Stimulated activated CD4-positive, alpha-beta T cell treated with anti-CD3 and anti-CD28 coated beads, Interleukin-4, amount 100 ng/mL, for 24 hours (primary cell): ENCODE results near the gene SLC12A7.
"Not testable (repeated sequence)": the region's sequence is repeated elsewhere in the genome, so short reads cannot be mapped to it uniquely, and the experiment has no call there.

Source experiments
- DNase-seq: peaks from one replicate; pipeline ENCODE4 v3.0.0-alpha.2; 2020

SLC12A7 gene

GRCh38 chr5:1109542-1110306, 2.1 kb downstream of the SLC12A7 start:
- DNase-seq = no peak

GRCh38 chr5:1108865-1109174, 3.0 kb downstream of the SLC12A7 start:
- DNase-seq = no peak

- DNase-seq = no peak
Measured at GRCh38 chr5:1108023-1108864, 3.6 kb downstream of the SLC12A7 start.

GRCh38 chr5:1107167-1108022, 4.5 kb downstream of the SLC12A7 start:
- DNase-seq = no peak

GRCh38 chr5:1106385-1107166, 5.3 kb downstream of the SLC12A7 start:
- DNase-seq = peak; percentile 17

- peak; percentile 39 for DNase-seq
Measured at GRCh38 chr5:1105350-1106265, 6.3 kb downstream of the SLC12A7 start.

GRCh38 chr5:1104327-1105006, 7.4 kb downstream of the SLC12A7 start:
- DNase-seq = no peak

- no peak for DNase-seq
Measured at GRCh38 chr5:1103505-1104326, 8.1 kb downstream of the SLC12A7 start.

- no peak for DNase-seq
Measured at GRCh38 chr5:1103093-1103492, 8.8 kb downstream of the SLC12A7 start.

- DNase-seq = no peak
Measured at GRCh38 chr5:1101961-1102713, 9.7 kb downstream of the SLC12A7 start.

- DNase-seq = no peak
Measured at GRCh38 chr5:1100664-1101574, 10.9 kb downstream of the SLC12A7 start.

- DNase-seq = no peak
Measured at GRCh38 chr5:1099926-1100663, 11.8 kb downstream of the SLC12A7 start.

GRCh38 chr5:1098986-1099597, 12.8 kb downstream of the SLC12A7 start:
- no peak for DNase-seq

- not testable (repeated sequence) for DNase-seq
Measured at GRCh38 chr5:1097988-1098385, 13.9 kb downstream of the SLC12A7 start.

- DNase-seq = no peak
Measured at GRCh38 chr5:1097381-1097987, 14.4 kb downstream of the SLC12A7 start.

GRCh38 chr5:1096838-1097237, 15.0 kb downstream of the SLC12A7 start:
- DNase-seq = no peak
